Measurements from ENCODE around the gene SPATA21. TPM values are rescaled to one million over a fixed set of nuclear protein-coding genes. Genes with fewer than 3 reads are reported as not detected.

SPATA21 gene
- polyA plus RNA-seq, 2 of the 4 experiments (the other 2 are of a cell fraction): 0.08 to 0.09 TPM

DNA sequence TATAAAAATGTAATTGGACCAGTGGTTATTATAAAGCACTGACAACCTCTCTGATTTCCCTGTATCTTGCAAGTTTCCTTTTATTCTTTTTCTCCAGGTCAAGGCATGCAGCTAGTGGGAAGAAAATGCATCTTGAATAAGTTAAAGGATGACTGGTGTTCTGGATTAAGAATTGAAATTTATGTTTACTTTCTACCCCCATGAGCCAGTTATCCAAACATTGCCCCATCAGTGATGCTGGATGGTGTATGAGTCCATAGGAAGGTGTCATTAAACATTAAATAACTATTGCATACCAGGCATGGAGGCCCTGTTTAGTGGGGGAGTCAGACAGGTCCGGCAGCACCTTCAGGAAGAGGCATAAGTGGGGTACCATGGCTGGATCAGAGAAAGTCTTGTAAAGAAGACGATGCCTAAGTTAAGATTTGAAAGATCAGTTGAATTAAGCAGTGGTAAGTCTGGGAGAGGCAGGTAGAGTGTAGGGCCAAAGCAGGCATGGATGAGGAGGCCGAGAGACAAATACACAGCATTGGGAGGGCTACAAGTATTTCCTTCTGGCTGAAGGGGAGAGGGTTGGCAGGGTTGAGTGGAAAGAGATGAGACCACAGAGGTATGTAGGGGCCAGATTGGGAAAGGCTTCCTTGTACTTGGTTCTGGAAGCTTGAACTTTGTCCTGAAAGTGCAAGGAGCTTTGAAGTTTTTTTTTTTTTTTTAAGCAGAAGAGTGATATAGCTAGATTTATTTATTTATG lies 64.5 kb downstream of the SPATA21 start:
- CTCF ChIA-PET: interaction anchor here (0.7 to 1.5 kb wide), 3 partner anchors 15 to 128 kb away, joined by 3 to 10 read pairs (median 3); partner anchors contain the start of gene NECAP2
- peak overlapping the region; percentile 87 to 97 for H3K27ac ChIP-seq
- DNase-seq (ENCODE audit: low read depth in 1 of 2, low spot score in 1 of 2) (peak; percentile 31 to 75), ATAC-seq (peak; percentile 64), FAIRE-seq (no peak)
- no peaks in the 10 kb centered on the region for H3K9me3 ChIP-seq
- peak overlapping the region; percentile 96 for H3K4me2 ChIP-seq
- H3K4me3 ChIP-seq: peak overlapping the region; percentile 32
- H3K4me1 ChIP-seq: peaks cover 88% of the 10 kb centered on the region
- WGBS (ENCODE audit: missing lambda C conversion rate): 8% methylated on average over 3 of the region's 3 CpGs
- POLR2A ChIA-PET: no interaction called here
- TF ChIP-seq RARB (CRISPR knock-in tag; IDR thresholded peaks at IDR 0.05) (no peak), ZC3H11A (IDR thresholded peaks at IDR 0.05) (no peak), MAFK (IDR thresholded peaks at IDR 0.05; ENCODE audit: partially characterized antibody) (no peak), EHF (CRISPR knock-in tag; IDR thresholded peaks at IDR 0.05) (no peak), HOXA7 (CRISPR knock-in tag; IDR thresholded peaks at IDR 0.05) (no peak), CEBPB (IDR thresholded peaks at IDR 0.05) (peak; percentile 74 to 92), NR3C1 (IDR thresholded peaks at IDR 0.05) (no peak), TFCP2L1 (CRISPR knock-in tag; IDR thresholded peaks at IDR 0.05) (no peak), CBX8 (IDR thresholded peaks at IDR 0.05) (no peak), POLR2AphosphoS2 (conservative IDR thresholded peaks at IDR 0.05; ENCODE audit: low read length) (no peak), RCOR1 (IDR thresholded peaks at IDR 0.05; ENCODE audit: low read depth, low read length) (no peak), KDM5A (IDR thresholded peaks at IDR 0.05) (no peak), HDAC2 (IDR thresholded peaks at IDR 0.05) (no peak), RFX5 (IDR thresholded peaks at IDR 0.05) (no peak), CBX2 (IDR thresholded peaks at IDR 0.05; ENCODE audit: borderline replicate concordance, low read depth) (no peak), TP53 (CRISPR knock-in tag; IDR thresholded peaks at IDR 0.05) (no peak), KDM1A (IDR thresholded peaks at IDR 0.05; ENCODE audit: low read depth) (no peak), ZFP36 (IDR thresholded peaks at IDR 0.05; ENCODE audit: borderline replicate concordance, partially characterized antibody) (no peak), PHF8 (IDR thresholded peaks at IDR 0.05; ENCODE audit: borderline replicate concordance, low read depth) (no peak), ZSCAN20 (CRISPR knock-in tag; IDR thresholded peaks at IDR 0.05) (no peak), NFE2L2 (conservative IDR thresholded peaks at IDR 0.05; ENCODE audit: low read length) (no peak), ZNF302 (CRISPR knock-in tag; IDR thresholded peaks at IDR 0.05) (no peak), EP300 (IDR thresholded peaks at IDR 0.05) (peak; percentile 45 to 69; a peak in 2 of 5 replicates), HOXB5 (CRISPR knock-in tag; IDR thresholded peaks at IDR 0.05) (no peak), CHD2 (IDR thresholded peaks at IDR 0.05; ENCODE audit: low read length, partially characterized antibody) (no peak), MYC (IDR thresholded peaks at IDR 0.05; ENCODE audit: borderline replicate concordance, low read length) (no peak), BHLHE40 (IDR thresholded peaks at IDR 0.05; ENCODE audit: low read depth, low read length) (no peak), SMC3 (IDR thresholded peaks at IDR 0.05) (no peak), MAZ (IDR thresholded peaks at IDR 0.05; ENCODE audit: borderline replicate concordance, low read depth, low read length) (no peak), FOSL2 (IDR thresholded peaks at IDR 0.05) (0 out of 2 replicates have a peak, but pooled peaks have one; percentile 15), FOSL2 (CRISPR knock-in tag; IDR thresholded peaks at IDR 0.05) (peak; percentile 64; the same call in 1 of the 2 replicates), FOXS1 (CRISPR knock-in tag; IDR thresholded peaks at IDR 0.05) (no peak), SREBF2 (IDR thresholded peaks at IDR 0.05) (no peak)
- TF ChIP-seq, protein P1, sequence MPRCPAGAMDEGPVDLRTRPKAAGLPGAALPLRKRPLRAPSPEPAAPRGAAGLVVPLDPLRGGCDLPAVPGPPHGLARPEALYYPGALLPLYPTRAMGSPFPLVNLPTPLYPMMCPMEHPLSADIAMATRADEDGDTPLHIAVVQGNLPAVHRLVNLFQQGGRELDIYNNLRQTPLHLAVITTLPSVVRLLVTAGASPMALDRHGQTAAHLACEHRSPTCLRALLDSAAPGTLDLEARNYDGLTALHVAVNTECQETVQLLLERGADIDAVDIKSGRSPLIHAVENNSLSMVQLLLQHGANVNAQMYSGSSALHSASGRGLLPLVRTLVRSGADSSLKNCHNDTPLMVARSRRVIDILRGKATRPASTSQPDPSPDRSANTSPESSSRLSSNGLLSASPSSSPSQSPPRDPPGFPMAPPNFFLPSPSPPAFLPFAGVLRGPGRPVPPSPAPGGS (IDR thresholded peaks at IDR 0.05): 0 out of 3 replicates have a peak, but pooled peaks have one; percentile 37
- TF ChIP-seq, protein P2, sequence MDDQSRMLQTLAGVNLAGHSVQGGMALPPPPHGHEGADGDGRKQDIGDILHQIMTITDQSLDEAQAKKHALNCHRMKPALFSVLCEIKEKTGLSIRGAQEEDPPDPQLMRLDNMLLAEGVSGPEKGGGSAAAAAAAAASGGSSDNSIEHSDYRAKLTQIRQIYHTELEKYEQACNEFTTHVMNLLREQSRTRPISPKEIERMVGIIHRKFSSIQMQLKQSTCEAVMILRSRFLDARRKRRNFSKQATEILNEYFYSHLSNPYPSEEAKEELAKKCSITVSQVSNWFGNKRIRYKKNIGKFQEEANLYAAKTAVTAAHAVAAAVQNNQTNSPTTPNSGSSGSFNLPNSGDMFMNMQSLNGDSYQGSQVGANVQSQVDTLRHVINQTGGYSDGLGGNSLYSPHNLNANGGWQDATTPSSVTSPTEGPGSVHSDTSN (IDR thresholded peaks at IDR 0.05): no peak
- TF ChIP-seq, protein P3, sequence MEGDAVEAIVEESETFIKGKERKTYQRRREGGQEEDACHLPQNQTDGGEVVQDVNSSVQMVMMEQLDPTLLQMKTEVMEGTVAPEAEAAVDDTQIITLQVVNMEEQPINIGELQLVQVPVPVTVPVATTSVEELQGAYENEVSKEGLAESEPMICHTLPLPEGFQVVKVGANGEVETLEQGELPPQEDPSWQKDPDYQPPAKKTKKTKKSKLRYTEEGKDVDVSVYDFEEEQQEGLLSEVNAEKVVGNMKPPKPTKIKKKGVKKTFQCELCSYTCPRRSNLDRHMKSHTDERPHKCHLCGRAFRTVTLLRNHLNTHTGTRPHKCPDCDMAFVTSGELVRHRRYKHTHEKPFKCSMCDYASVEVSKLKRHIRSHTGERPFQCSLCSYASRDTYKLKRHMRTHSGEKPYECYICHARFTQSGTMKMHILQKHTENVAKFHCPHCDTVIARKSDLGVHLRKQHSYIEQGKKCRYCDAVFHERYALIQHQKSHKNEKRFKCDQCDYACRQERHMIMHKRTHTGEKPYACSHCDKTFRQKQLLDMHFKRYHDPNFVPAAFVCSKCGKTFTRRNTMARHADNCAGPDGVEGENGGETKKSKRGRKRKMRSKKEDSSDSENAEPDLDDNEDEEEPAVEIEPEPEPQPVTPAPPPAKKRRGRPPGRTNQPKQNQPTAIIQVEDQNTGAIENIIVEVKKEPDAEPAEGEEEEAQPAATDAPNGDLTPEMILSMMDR (IDR thresholded peaks at IDR 0.05): no peak
- TF ChIP-seq, protein P4, sequence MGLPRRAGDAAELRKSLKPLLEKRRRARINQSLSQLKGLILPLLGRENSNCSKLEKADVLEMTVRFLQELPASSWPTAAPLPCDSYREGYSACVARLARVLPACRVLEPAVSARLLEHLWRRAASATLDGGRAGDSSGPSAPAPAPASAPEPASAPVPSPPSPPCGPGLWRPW (IDR thresholded peaks at IDR 0.05): peak; percentile 61; the same call in 1 of the 2 replicates
- TF ChIP-seq, protein P5, sequence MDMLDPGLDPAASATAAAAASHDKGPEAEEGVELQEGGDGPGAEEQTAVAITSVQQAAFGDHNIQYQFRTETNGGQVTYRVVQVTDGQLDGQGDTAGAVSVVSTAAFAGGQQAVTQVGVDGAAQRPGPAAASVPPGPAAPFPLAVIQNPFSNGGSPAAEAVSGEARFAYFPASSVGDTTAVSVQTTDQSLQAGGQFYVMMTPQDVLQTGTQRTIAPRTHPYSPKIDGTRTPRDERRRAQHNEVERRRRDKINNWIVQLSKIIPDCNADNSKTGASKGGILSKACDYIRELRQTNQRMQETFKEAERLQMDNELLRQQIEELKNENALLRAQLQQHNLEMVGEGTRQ (IDR thresholded peaks at IDR 0.05): no peak
- TF ChIP-seq, protein P6, sequence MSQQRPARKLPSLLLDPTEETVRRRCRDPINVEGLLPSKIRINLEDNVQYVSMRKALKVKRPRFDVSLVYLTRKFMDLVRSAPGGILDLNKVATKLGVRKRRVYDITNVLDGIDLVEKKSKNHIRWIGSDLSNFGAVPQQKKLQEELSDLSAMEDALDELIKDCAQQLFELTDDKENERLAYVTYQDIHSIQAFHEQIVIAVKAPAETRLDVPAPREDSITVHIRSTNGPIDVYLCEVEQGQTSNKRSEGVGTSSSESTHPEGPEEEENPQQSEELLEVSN (IDR thresholded peaks at IDR 0.05; ENCODE audit: borderline replicate concordance, low read depth): no peak
